MM.1S (cell line): Measurements from ENCODE around the gene C6orf163.

Experiments used
- CTCF ChIP-seq: fragments of 300-600 bp; sonication (generic); IDR thresholded peaks from 2 replicates; pipeline ENCODE4 v1.5.1; 2016; ENCODE audit warnings: antibody characterized with exemption, low read length, mixed read lengths
- EZH2phosphoT487 ChIP-seq: fragments of 300-600 bp; sonication (generic); IDR thresholded peaks from 2 replicates; pipeline ENCODE4 v1.6.1; 2018; ENCODE audit warnings: antibody characterized with exemption, low read length

DNA sequence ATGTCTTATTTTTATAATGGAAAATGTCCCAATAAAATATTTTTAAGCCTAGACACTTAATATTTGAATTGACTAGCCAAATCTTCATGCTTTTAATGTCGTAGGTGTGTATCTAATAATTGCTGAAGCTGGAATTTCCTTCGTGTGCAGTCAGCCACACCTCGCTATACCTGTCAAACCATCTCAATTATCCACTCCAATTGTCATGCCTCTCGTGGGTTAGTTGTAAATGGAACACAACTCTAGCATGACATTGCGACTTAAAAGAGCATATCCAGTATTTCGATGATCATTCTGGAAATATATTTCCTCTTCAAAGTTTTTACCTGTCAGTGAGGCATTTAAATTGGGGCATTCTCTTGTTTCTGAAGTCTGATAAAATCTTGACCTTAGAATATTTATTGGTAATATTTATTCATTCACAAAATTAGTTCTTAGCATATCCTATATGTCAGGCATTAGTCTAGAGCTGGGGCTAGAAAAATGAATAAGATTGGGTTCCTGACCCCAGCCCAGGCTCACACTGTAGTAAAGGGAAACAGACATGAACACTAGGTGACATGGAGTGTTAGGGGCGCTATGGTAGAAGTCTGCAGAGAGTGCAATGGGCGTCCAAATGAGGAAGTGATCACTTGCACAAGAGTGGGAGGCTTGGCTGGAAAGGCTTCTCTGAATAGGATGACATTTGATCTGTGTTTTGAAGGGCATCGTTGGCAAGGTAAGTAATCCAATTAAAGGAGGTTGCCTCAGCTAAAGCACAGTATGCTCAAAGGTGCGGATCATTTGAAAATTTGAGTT is 52.2 kb downstream of the C6orf163 start:
- TF ChIP-seq CTCF: no peak
- TF ChIP-seq EZH2phosphoT487: no peak
